Right forelimb (tissue), 1 donor: ENCODE results near the gene COG3.
A peak's percentile ranks its signal among the peaks of the same experiment; 100 is the strongest.

Source experiments
- DNase-seq: peaks from one replicate; pipeline ENCODE4 v3.0.0-alpha.2; 2018

The COG3 gene

GRCh38 chr13:45448965-45449559 lies 15.7 kb upstream of the COG3 start:
- no peak for DNase-seq

- no peak for DNase-seq
Observed at GRCh38 chr13:45451282-45451681, 13.5 kb upstream of the COG3 start.

- DNase-seq, result no peak
Observed at GRCh38 chr13:45454204-45454603, 10.5 kb upstream of the COG3 start.

GRCh38 chr13:45456196-45456972 lies 8.4 kb upstream of the COG3 start:
- DNase-seq, result no peak

- DNase-seq, result peak; percentile 44
Observed at GRCh38 chr13:45464141-45464686, 525 bp upstream of the COG3 start.

- no peak for DNase-seq
Observed at GRCh38 chr13:45466359-45466758, 1.6 kb downstream of the COG3 start.

- DNase-seq, result no peak
Observed at GRCh38 chr13:45468635-45469034, 3.9 kb downstream of the COG3 start.

- DNase-seq, result no peak
Observed at GRCh38 chr13:45472171-45472705, 7.5 kb downstream of the COG3 start.

- no peak for DNase-seq
Observed at GRCh38 chr13:45473627-45474026, 8.9 kb downstream of the COG3 start.

GRCh38 chr13:45474584-45475454 lies 10.1 kb downstream of the COG3 start:
- DNase-seq, result no peak

GRCh38 chr13:45479661-45480060 lies 14.9 kb downstream of the COG3 start:
- no peak for DNase-seq

- no peak for DNase-seq
Observed at GRCh38 chr13:45481688-45482087, 16.9 kb downstream of the COG3 start.

GRCh38 chr13:45482571-45483173 lies 17.9 kb downstream of the COG3 start:
- DNase-seq, result no peak

- DNase-seq, result no peak
Observed at GRCh38 chr13:45487604-45488003, 22.9 kb downstream of the COG3 start.

- no peak for DNase-seq
Observed at GRCh38 chr13:45490068-45490467, 25.3 kb downstream of the COG3 start.

- no peak for DNase-seq
Observed at GRCh38 chr13:45492538-45492937, 27.8 kb downstream of the COG3 start.

- DNase-seq, result no peak
Observed at GRCh38 chr13:45496942-45497341, 32.2 kb downstream of the COG3 start.

- no peak for DNase-seq
Observed at GRCh38 chr13:45500492-45501174, 35.9 kb downstream of the COG3 start.

GRCh38 chr13:45501175-45501526 lies 36.4 kb downstream of the COG3 start:
- DNase-seq, result no peak

GRCh38 chr13:45503658-45504057 lies 38.9 kb downstream of the COG3 start:
- no peak for DNase-seq

GRCh38 chr13:45506811-45507210 lies 42.1 kb downstream of the COG3 start:
- DNase-seq, result no peak

GRCh38 chr13:45508776-45509175 lies 44.0 kb downstream of the COG3 start:
- DNase-seq, result no peak
